Keratinocyte (primary cell): ENCODE measurements around the gene KRTAP12-4.

Experiments
- CTCF ChIP-seq, 3 experiments: IDR thresholded peaks in 1 of 3; conservative IDR thresholded peaks in 1 of 3; optimal IDR thresholded peaks in 1 of 3; 2 replicates in 2 of 3; 3 replicates in 1 of 3; pipeline versions ENCODE3 to v1.5.1; 2011; ENCODE audit warnings: low read length in 3 of 3, mild to moderate bottlenecking in 3 of 3, moderate library complexity in 2 of 3, control low read depth in 1 of 3, inconsistent platforms in 1 of 3; ENCODE audit not compliant: insufficient read depth in 2 of 3; ENCODE audit errors: extremely low read depth in 1 of 3
- EZH2 ChIP-seq: IDR thresholded peaks from one replicate; pipeline ENCODE4 v1.6.1; 2012; ENCODE audit warnings: inconsistent platforms, mild to moderate bottlenecking, low read length, moderate library complexity

GRCh38 chr21:44697811-44698734, 43.6 kb upstream of the KRTAP12-4 start:
- no peak for TF ChIP-seq EZH2
- TF ChIP-seq CTCF (optimal IDR thresholded peaks at IDR 0.05 in 1 of 3, IDR thresholded peaks at IDR 0.05 in 1 of 3, conservative IDR thresholded peaks at IDR 0.05 in 1 of 3; ENCODE audit: extremely low read depth in 1 of 3, insufficient read depth in 2 of 3, low read length in 3 of 3), result no peak
